GM21717 (cell line): ENCODE results near the gene DGKA.
"Not testable (repeated sequence)": the region's sequence is repeated elsewhere in the genome, so short reads cannot be mapped to it uniquely, and the experiment has no call there.

Experiments used
- ATAC-seq: cut with Tn5 transposase; IDR thresholded peaks from one replicate; pipeline ENCODE4 v1.9.1; 2021; ENCODE audit warnings: mild to moderate bottlenecking, moderate library complexity; ENCODE audit not compliant: unreplicated experiment

Gene DGKA

DNA sequence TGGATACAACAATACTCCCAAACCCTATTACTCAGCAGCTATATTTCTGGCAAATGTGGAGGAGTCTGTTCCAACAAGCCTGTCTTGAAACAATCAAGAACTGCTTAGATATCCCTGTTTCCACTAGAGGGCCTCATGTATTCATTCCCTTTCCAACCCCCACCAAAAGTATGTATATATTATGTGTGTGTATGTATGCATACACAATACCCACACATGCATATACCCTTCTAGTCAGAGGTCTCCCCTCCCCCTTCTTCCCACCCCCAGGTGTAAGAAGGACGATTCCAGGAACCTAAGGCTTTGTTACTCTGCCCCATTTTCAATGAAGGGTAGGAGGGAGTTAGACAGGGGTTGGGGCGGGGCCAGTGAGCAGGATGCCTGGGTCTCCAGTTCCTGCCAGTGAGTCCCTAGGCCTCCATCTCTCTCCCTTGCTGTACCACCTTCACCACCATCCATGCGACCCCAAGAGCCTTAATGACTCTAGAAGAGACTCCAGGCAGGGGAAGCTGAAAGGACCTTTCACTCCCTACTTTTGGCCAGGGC is at the start of gene DGKA:
TSS of gene DGKA (plus strand) at position 392 of the 546 bp plus-strand sequence. CDS start 5,342 bp downstream, outside the sequence.
- no peak for ATAC-seq

DNA sequence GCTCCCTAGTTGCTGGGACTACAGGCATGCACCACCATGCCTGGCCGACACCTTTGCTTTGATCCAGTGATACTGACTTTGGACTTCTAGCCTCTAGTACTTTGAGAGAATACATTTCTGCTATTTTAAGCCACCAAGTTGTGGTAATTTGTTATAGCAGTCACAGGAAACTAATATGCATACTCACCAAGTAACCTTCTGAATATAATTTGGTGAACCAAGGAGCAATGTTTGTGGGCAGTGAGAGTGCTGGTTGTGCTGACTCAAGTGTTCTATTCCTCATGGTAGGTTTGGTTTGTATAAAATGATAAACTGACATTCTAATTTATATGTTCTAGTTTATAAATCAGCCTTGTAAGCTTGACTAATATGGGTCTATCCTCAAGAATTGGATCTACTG is 45.8 kb upstream of the DGKA start:
- ATAC-seq: no peak

DNA sequence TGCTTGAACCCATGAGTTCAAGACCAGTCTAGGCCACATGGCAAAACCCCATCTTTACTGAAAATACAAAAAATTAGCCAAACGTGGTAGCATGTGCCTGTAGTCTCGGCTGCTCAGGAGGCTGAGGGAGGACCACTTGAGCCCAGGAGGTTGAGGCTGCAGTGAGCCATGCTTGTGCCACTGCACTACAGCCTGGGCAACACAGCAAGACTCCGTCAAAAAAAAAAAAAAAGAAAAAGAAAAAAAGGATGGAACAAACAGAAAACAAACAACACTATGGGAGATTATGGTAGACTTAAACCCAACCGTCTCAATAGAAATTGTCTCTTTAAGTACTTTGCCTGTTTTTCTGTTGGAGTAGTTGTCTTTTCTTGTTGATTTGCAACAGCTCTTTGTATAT is 39.7 kb upstream of the DGKA start:
- ATAC-seq: no peak

DNA sequence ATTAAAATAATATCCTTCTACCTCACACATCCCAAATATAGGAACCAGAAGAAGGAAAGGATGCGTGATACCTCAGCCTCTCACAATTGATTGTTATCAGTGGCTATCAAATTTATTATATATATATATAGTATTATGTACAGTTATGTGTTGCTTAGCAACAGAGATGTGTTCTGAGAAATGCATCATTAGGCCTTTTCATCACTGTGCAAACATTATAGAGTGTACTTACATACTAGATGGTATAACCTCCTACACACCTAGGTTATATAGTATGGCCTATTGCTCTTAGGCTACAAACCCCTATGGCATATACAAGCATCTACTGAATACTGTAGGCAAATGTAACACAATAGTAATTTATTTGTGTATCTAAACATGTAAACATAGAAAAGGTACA is 37.2 kb upstream of the DGKA start:
- no peak for ATAC-seq

DNA sequence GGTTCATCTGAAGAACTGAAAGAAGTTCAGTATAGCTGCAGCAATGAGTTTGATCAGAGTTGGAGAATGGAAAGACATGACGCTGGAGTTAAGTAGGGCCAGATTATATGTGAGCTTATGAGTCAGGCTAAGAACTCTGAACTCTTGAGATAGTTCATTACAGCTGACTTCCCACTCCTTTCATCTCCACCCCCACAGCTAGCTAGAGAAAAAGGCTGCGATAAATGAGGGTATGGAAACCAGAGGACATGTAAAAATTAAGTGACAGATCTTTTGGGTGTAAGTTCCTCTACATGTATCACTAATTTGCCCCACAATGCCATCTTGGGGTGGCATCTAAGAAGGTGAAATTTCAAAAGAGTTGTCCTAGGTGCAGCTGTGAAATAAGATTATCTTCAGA is 31.9 kb upstream of the DGKA start:
- no peak for ATAC-seq

DNA sequence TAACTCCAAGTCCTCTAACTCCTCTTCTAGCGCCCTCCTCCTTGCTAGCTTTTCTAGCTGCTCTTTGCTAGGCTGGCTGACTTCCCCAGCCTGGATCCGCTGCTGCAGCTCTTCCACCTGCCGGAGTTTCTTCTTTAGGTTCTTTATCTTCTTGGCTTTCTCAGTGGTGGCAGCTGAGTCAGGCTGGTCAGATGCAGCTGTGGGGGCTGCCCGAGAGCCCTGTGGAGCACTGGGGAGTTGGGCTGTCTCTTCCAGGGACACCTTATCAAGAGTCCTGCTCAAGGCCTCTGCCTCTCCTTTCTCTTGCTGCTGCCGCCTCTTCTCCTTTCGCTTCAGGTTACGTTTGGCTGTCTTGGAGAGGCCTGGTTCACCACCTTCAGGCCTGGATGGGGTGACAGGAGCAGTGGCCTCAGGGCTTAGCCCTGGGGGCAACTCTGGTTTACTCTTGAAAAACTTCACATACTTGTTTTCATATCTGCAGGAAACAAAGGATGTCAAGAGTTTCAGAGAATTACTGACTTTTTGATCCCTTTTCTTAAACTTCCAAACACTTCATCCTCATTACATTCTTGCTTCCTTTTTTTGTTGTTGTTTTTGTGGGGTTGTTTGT is 29.0 kb upstream of the DGKA start:
- no peak for ATAC-seq

DNA sequence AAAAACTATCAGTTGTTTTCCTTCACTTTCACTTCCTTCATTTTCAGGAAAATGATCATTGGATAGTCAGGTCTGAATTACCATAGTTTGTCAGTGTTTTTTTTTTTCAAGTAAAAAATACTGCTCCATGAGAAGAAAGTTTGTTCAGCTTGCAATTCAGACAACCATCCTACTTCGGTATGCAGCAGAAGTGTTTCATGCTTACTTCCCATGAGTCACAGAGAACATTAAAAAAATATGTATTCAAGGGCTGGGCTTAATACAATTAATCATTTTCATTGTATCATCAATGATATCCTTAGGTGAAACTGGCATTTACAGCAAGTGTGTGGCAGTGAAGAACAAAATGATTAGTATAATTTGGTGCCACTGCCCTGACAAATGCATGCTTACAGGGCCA is 24.9 kb upstream of the DGKA start:
- no peak for ATAC-seq

DNA sequence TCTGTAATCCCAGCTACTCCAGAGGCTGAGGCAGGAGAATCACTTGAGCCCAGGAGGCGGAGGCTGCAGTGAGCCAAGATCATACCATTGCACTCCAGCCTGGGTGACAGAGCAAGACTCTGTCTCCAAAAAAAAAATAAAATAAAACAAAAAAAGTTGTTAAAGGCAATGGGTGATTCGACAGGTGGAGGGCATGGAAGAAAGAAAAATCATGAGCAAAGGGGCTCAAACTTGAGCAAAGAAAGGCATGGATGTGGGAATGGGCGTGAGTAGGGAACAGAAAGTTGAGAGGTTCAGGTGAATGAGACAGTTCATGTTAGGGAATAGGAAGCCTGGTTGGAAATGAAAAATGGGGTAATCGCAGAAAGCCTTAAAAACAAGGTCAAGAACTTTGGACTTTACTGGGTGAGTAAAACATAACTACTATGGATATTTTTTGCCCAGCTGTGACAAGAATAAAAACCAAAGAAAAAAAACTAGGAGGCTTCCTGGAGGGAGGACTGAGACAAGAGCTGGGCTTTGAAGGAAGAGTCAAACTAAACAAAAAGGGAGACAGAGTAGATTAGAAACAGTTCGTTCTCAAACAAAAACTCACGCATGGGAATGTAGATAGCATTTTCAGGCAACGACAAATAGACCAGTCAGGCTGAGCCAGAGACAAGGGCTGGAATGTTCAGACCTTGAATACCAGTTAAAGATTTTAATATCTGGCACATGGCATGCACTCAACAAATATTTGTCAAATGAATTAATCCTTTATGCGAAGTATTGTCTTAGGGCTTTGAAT is 22.0 kb upstream of the DGKA start:
- ATAC-seq: no peak

DNA sequence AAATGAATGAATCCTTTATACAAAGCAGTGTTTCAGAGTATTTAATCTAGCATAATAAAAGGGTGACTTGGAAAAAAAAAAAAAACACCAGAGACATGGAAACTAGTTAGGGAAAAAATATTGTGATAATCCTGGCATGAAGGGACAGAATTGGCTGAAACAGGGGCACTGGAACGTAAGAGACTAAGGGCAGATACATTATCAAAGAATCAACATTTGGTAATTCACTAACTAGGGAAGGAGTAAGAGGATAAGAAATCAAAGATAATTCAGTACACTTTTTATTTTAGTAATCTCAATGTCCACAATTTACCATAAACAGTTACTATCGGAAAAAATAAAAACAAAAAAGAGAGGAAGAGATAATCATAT is 21.5 kb upstream of the DGKA start:
- no peak for ATAC-seq

DNA sequence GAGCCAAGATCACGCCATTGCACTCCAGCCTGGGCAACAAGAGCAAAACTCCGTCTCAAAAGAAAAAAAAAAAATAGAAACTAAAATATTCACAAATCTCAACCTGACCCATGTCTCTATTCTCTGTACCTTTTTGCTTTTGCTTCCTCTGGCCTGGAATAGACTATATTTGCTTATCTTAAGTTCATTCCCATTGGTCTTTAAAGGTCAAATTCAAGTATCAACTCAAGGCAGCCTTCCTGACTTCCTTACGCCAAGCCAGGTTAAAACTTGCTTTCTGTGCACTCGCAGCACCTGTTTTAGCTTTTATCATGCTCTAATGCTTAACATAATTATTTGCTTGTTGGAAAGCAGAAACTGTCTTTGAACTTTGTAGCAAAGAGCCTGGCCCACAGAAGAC is 18.1 kb upstream of the DGKA start:
- ATAC-seq: no peak

DNA sequence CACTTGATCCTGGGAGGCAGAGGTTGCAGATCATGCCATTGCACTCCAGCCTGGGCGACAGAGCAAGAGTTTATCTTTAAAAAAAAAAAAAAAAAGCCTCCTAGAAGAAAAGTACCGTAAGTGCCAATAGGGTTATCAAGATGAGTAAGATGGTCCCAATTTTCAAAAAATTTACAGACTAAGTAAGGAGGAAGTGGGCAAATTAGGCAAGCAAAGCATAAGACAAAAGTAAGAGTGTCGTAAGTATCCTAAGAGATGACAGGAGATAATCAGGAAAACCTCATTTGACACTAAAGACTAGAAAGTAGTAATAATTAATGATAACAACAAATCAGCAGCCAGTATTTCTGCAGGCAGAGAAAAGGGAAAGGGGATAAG is 15.5 kb upstream of the DGKA start:
- no peak for ATAC-seq

DNA sequence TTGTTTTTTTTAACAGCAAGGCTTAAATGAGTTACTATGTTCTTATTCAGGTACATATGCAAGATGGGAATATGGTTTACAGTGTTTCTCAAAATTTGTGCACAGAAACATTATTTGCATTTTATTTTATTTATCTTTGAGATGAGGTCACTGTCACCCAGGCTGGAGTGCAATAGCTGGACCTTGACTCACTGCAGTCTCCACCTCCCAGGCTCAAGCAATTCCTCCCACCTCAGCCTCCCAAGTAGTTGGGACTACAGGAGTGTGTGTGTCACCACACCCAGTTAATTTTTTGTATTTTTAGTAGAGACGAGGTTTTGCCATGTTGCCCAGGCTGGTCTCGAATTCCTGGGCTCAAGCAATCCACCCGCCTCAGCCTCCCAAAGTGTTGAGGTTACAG is 11.9 kb upstream of the DGKA start:
- ATAC-seq: not testable (repeated sequence)

DNA sequence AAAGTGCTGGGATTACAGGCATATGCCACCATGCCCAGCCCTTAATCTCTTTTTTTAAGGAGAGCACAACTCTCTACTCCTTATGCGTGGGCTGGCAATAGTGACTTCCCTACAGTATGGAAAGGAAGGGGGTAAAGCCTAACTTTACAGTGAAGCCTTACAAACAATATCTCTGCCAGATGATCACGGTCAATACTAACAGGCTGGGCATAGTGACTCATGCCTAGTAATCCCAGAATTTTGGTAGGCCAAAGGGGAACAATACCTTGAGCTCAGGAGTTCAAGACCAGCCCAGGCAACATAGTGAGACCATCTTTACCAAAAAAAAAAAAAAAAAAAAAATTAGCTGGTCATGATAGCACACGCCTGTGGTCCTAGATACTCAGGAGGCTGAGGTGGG is 8.8 kb upstream of the DGKA start:
- no peak for ATAC-seq

DNA sequence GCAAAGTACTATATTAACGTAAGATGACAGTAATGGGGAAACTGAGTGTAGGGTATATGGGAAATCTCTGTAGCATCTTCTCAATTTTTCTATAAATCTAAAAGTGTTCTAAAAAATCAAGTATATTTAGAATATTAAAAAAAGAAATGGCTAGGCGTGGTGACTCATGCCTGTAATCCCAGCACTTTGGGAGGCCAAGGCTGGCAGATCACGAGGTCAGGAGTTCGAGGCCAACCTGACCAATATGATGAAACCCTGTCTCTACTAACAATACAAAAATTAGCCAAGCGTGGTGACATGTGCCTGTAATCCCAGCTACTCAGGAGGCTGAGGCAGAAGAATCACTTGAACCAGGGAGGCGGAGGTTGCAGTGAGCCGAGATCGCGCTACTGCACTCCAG is 7.3 kb upstream of the DGKA start:
- not testable (repeated sequence) for ATAC-seq

DNA sequence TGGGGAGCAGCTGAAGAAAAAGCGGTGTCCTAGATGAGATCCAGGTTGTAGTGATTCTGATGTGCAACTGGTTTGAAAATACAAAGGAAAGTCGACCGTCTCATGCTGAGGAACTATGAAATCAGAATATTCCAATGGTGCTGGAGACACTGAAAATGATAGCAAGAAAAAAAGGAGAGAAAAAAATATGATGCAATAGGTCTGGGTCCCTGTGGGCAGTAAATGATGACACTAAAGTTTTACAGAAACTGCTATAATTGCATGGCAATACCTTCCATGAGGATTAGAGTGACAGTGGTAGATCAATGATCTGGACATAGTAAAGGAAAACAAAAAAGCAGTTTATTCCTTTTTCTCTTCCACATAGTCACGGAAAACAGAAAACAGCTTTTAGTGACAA is 5.6 kb upstream of the DGKA start:
- ATAC-seq: no peak

DNA sequence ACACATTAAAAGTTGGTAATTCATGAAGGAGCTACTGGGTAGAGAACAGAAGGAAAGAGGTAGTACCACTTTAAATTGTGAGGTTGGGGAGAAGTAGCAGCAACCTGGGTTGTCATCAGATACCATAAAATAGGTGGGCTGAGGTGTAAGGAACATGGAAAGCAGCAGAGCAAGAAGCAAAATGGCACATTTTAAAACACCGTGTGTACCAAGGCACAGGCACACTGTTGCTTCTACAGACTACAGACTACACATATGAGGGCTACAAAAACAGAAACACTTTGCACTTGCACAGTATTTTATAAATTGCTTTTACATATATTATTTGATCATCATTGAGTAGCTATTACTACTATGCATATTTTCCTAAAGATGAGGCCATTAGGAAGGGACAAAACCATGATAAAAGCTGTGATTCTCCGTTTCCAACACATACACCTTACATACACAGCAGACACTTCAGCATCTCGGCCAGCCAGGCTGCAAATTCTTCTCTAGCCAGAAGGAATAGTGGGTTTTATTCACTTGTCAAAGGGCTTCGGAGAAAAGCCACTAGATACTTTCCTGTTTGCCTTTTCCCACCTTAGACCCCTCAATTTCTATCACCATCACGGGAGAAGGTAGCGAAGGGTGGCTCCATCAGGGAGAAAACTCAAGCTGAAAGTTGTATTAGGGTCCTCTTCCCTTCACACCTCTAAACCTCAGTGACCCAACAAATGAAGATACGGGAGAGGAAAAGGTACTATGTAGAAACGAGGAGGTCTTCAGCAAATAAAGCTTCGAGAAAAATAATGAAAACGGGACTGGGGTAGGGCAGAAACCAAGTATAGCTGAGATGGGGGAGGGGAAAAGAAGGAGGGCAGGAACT is 4.9 kb upstream of the DGKA start:
- ATAC-seq: no peak

DNA sequence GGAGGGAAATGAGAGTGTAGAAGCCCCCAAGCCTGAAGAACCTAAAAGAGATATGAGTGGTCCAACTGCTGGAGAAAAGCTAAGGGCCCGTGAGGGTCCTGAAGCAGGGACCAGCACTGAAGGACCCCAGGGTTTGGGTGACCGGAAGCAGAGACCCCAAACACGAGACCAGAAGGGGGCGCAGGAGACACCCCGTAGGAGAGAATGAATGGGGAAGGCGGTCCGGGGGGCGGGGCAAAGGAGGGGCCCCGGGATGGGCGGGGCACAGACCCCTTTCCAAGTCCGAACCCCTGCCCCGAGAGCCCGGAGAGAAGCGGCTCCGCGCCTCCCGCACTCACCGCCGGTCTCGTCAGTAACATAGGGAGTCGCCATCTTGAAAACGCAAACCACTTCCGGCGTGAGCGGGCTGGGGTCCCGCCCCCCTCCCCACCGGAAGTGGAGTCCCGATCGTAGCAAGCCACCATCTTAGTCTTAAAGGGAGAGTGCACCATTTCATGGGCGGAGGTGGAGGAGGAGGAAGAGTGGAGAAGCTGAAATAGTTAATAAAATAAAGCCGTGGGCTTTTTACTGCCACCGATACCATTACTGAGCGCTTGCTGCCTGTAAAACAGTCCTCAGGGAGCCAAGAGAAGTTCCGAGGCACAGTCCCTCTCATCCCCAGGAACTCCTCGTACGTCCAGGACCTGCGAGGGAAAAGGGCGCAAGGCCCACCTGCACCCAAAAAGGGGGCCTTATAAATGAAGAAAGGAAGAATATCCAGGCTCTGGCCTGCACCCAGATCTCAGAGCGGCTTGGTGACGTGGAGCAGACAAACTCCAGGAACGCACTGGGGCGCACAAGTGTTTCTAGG is 4.0 kb upstream of the DGKA start:
- ATAC-seq: peak; percentile 40

DNA sequence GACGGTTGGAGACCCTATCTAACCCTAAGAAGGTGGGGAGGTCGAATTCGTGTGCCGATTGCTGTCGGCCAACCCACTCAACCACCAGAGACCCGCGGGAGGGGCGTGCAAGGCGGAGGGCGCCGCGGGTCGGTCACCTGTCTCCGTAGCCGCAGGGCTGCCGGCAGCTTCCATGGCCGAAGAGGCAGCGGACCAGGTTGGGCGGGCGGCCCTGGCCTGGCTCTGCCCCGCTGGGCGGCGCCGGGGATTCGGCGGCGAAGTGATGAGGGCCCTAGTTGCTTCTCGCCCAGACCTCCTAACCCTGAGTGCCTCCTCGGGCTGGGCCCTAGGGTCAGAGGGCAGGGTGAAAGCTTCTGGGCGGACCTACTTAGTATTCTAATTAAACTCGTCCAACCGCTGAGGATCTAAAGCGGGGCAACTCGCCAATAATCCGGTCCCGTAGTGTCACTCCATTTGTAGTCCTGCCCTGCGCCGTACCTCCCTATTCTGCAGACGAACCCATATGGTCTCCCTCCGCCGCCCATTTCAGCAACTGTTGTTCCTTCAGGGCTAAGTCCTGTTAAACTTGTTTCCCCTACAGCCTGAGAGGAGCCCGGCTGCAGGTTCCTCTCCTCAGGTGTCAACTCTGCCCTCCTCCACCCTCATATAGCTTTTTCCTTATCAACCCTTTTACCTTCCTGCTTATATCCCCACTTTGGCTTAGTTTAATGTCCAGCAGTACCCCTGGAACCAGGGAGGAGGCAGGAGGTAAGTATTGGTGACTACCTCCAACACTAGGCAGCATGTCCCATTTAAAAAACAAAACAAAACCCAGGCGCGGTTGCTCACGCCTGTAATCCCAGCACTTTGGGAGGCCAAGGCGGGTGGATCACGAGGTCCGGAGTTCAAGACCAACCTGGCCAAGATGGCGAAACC is 3.1 kb upstream of the DGKA start, which contains the start of gene PYM1:
TSS of gene PYM1 (minus strand) at position 307 of the 915 bp plus-strand sequence. CDS start at position 174, 133 bp downstream.
- ATAC-seq: peak; percentile 40

DNA sequence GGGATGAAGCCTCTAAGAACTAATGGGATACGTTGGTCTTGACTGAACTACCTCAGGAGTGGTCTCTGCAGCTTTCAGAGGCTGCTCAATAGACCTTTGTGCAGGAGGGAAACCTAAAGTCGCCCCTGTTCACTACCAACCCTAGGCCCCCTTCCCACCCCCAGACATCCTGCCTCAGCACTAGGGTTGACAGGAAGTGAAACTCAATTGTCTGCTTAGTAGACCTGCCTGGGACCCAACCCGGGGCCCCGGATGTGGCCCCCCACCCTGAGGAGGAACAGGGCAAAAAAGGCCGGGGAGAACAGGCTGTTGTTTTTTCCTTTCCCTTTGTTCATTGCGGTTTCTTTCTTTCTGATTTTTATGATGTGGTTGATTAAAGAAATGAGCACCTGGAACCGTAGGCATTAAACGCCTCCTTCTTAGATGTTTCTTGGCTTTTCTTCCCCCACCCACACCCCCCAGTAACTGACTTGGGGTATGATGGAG is 1.6 kb upstream of the DGKA start:
- ATAC-seq: no peak
